HFFc6 (cell line): ENCODE data around the gene AVPI1. TPM values are rescaled to one million over a fixed set of nuclear protein-coding genes. Genes with fewer than 3 reads are reported as not detected.
A peak's percentile ranks its signal among the peaks of the same experiment; 100 is the strongest.
"Not testable (repeated sequence)": the region's sequence is repeated elsewhere in the genome, so short reads cannot be mapped to it uniquely, and the experiment has no call there.

ENCODE experiments used
- DNase-seq: peaks from one replicate; pipeline ENCODE4 v3.0.0-alpha.2; 2018
- H3K27ac Mint-ChIP-seq: 2 replicates; pipeline ENCODE4 v1.8.0; 2020; ENCODE audit warnings: mild to moderate bottlenecking, mixed read lengths
- H3K27me3 Mint-ChIP-seq: 2 replicates; pipeline ENCODE4 v1.8.0; 2021; ENCODE audit warnings: mild to moderate bottlenecking, moderate library complexity, mixed read lengths; ENCODE audit not compliant: insufficient read depth
- H3K36me3 Mint-ChIP-seq: 2 replicates; pipeline ENCODE4 v1.8.0; 2021; ENCODE audit warnings: low read depth, mixed read lengths
- H3K4me1 Mint-ChIP-seq: 2 replicates; pipeline ENCODE4 v1.8.0; 2020; ENCODE audit warnings: low read depth, mixed read lengths
- H3K4me3 Mint-ChIP-seq: 2 replicates; pipeline ENCODE4 v1.8.0; 2020; ENCODE audit warnings: mild to moderate bottlenecking, moderate library complexity, mixed read lengths
- H3K9me3 Mint-ChIP-seq: 2 replicates; pipeline ENCODE4 v1.8.0; 2020; ENCODE audit warnings: mild to moderate bottlenecking, mixed read lengths
- total RNA-seq, 6 experiments: library from RNA; stranded (reverse); fragmentation: NEBNext Ultra II Directional; extraction: Animal tissue kit (Norgen Biotek cat#: 25700); gene quantifications; 2 replicates in 1 of 6; 3 replicates in 5 of 6; pipeline ENCODE4 v1.2.3, GENCODE V29; 2021
- TF ChIP-seq, protein P1 (sequence below): fragments of 200-600 bp; sonication (generic); IDR thresholded peaks from 2 replicates; pipeline ENCODE4 v1.5.0; 2021; ENCODE audit warnings: antibody characterized with exemption, mild to moderate bottlenecking

The AVPI1 gene
- total RNA-seq, 6 experiments from 2014 or later = 28.2 to 44.8 (median 39.5) TPM

DNA sequence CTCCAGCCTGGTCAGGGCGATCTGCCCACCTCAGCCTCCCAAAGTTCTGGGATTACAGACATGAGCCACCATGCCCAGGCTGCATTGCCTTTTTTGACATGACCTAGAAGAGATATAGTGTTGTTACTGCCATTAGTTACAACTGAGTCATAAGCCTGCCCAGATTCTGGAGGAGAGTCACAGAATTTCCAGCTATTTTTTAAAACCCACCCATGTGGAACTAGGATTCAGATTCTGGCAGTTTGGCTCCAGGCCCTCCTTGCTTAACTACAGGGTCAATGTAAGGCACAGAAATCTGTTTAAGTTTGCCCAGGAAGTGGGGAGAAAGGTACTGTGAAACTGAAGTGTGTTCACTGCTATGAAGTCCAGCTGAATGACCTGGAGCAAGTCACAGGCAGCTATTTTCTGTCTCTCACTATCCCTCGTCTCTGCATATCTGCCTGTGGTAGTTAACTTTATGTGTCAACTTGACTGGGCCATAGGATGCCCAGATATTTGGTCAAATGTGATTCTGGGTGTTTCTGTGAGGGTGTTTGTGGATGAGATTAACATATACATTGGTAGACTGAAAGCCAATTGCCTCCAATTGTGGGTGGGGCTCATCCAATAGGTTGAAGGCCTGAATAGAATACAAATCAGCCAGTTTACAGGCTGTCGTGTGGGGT, 18.1 kb upstream of the AVPI1 start:
- no peak for DNase-seq
- Mint-ChIP-seq H3K4me1 (peaks cover 44% of the 10 kb centered on the region), H3K4me3 (no peak overlapping the region), H3K27me3 (peaks cover 1% of the 10 kb centered on the region), H3K36me3 (no peaks in the 10 kb centered on the region), H3K9me3 (no peaks in the 10 kb centered on the region), H3K27ac (no peak overlapping the region)
- TF ChIP-seq, protein P1, sequence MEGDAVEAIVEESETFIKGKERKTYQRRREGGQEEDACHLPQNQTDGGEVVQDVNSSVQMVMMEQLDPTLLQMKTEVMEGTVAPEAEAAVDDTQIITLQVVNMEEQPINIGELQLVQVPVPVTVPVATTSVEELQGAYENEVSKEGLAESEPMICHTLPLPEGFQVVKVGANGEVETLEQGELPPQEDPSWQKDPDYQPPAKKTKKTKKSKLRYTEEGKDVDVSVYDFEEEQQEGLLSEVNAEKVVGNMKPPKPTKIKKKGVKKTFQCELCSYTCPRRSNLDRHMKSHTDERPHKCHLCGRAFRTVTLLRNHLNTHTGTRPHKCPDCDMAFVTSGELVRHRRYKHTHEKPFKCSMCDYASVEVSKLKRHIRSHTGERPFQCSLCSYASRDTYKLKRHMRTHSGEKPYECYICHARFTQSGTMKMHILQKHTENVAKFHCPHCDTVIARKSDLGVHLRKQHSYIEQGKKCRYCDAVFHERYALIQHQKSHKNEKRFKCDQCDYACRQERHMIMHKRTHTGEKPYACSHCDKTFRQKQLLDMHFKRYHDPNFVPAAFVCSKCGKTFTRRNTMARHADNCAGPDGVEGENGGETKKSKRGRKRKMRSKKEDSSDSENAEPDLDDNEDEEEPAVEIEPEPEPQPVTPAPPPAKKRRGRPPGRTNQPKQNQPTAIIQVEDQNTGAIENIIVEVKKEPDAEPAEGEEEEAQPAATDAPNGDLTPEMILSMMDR = no peak

DNA sequence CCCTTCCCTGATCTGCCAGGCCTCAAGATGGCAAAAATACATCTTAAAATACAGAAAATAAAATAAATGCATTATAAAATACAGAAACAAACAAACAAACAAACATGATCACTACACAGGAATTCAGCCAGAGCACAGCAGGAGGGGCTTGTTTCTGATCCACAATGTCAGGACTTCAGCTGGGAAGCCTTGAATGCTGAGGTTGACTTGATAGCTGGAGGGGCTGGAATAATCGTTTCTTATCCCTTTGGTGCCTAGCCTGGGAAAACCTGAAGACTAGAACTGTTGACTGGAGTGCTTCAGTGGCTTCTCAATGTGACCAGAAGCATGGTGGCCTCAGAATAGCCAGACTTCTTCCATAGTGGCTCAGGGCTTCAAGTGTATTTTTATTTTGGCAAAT, 17.3 kb upstream of the AVPI1 start:
- H3K36me3 Mint-ChIP-seq = no peaks in the 10 kb centered on the region
- H3K9me3 Mint-ChIP-seq = no peaks in the 10 kb centered on the region
- H3K4me3 Mint-ChIP-seq = no peak overlapping the region
- H3K27me3 Mint-ChIP-seq = peaks cover 1% of the 10 kb centered on the region
- DNase-seq = no peak
- no peak overlapping the region for H3K27ac Mint-ChIP-seq
- TF ChIP-seq, protein P1 = no peak
- peaks cover 36% of the 10 kb centered on the region for H3K4me1 Mint-ChIP-seq

DNA sequence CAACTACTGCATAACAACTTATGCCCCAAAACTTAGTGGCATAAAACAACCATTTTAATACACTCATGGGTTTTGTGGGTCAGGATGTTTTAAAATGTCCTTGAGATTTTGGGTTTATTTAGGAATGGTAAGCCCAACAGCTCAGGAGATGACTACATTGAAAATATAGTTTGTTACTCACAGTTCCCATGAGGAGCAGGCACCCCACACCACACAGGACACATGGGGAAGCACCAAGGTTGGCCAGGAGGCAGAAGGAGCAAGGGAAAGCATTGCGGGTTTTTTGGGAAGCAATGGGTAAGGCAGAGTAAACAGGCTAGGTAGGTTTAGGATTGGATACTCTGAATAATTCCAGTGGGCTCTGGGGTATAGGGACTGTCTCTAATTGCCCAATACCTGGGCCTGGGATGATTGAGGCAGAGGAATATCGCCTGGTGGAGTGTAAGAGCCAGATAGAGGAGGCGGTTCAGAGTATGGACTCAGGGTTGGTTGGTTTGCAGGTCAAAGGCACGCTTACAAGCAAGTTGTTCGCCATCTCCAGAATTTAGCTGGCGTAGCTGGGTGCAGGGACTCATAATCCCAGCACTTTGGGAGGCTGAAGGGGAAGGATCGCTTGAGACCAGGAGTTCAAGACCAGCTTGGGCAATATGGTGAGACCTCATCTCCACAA, 16.5 kb upstream of the AVPI1 start:
- Mint-ChIP-seq H3K36me3 (no peaks in the 10 kb centered on the region), H3K27ac (no peak overlapping the region), H3K4me3 (no peak overlapping the region), H3K9me3 (no peaks in the 10 kb centered on the region), H3K4me1 (peaks cover 28% of the 10 kb centered on the region), H3K27me3 (peaks cover 1% of the 10 kb centered on the region)
- TF ChIP-seq, protein P1 = no peak
- DNase-seq = no peak

DNA sequence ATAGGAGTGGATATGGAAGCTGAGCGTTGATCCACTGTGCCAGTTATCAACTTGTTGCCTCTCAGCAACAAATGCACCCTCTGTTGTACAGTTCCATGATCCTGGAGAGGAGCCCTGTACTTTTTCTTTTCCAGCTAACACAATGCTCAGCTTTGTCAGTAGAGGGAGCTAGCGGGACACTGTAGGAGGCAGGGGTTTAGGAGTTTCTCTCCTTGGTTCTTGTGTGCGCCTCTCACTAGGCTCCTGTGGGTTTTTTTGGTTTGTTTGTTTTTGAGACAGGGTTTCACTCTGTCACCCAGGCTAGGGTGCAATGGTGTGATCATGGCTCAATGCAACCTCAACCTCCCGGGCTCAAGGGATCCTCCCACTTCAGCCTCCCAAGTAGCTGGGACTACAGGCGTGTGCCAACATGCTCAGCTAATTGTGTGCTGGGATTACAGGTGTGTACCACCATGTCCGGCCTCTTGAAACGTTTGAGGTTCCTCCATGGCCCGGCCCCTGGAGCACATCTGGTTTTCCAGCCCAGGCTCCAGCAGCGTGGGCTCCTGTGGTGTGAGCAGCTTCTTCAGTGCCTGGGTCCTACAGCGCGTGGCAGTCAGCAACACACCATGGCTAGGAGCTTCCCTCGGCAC, 14.5 kb upstream of the AVPI1 start:
- H3K4me1 Mint-ChIP-seq = peaks cover 20% of the 10 kb centered on the region
- H3K27ac Mint-ChIP-seq = no peak overlapping the region
- no peaks in the 10 kb centered on the region for H3K36me3 Mint-ChIP-seq
- H3K27me3 Mint-ChIP-seq = peaks cover 1% of the 10 kb centered on the region
- no peak overlapping the region for H3K4me3 Mint-ChIP-seq
- no peaks in the 10 kb centered on the region for H3K9me3 Mint-ChIP-seq
- TF ChIP-seq, protein P1 = peak; percentile 87
- DNase-seq = peak; percentile 74

DNA sequence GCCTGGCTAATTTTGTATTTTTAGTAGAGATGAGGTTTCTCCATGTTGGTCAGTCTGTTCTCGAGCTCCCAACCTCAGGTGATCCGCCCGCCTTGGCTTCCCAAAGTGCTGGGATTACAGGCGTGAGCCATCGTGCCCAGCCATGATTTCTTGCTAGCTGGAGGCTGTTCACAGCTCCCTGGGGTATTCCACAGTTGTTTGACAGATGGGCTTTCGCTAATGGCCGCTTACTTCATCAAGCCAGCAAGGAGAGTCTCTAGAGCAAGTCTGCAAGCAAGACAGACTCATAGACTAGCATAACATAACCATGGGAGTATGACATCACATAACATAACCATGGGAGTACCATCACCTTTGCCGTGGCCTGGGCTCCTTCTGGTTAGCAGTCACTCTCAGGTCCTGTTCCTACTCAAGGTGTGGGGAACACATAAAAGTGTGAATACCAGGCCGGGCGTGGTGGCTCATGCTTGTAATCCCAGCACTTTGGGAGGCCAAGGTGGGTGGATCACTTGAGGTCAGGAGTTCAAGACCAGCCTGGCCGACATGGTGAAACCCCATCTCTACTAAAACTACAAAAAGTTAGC, 11.1 kb upstream of the AVPI1 start:
- H3K36me3 Mint-ChIP-seq, DNase-seq, H3K4me3 Mint-ChIP-seq, H3K27ac Mint-ChIP-seq, H3K9me3 Mint-ChIP-seq, H3K27me3 Mint-ChIP-seq: not testable (repeated sequence)
- peaks cover 12% of the 10 kb centered on the region for H3K4me1 Mint-ChIP-seq
